ENCODE measurements around the gene SPDYE2. TPM values are rescaled to one million over a fixed set of nuclear protein-coding genes. Genes with fewer than 3 reads are reported as not detected.
"Not testable (repeated sequence)": the region's sequence is repeated elsewhere in the genome, so short reads cannot be mapped to it uniquely, and the experiment has no call there.

Gene SPDYE2
- total and polyA plus RNA-seq, 4 donors, result 0.08 to 2.6 TPM; not detected in 2

- not testable (repeated sequence) for H3K4me1 ChIP-seq (ENCODE audit: control insufficient read depth in 4 of 4, insufficient read depth in 4 of 4, low read length in 3 of 4); H3K27me3 ChIP-seq (ENCODE audit: control insufficient read depth in 4 of 4, insufficient read depth in 4 of 4, low read length in 3 of 4); H3K9me3 ChIP-seq (ENCODE audit: control insufficient read depth in 4 of 4, low read length in 3 of 4); H3K27ac ChIP-seq (ENCODE audit: low read depth in 1 of 2, low read length in 2 of 2); H3K9ac ChIP-seq (ENCODE audit: low read depth in 1 of 2, low read length in 2 of 2); H3K36me3 ChIP-seq (ENCODE audit: control insufficient read depth in 4 of 4, insufficient read depth in 3 of 4, low read depth in 1 of 4, low read length in 3 of 4); DNase-seq (ENCODE audit: low spot score); H3K4me3 ChIP-seq (ENCODE audit: low read depth in 1 of 3, low read length in 3 of 3)
- 100% methylated on average over 1 of the region's 6 CpGs for WGBS
Observed at GRCh38 chr7:102546353-102546752, 4.7 kb upstream of the SPDYE2 start.

- H3K27me3 ChIP-seq (ENCODE audit: control insufficient read depth in 4 of 4, insufficient read depth in 4 of 4, low read length in 3 of 4); H3K27ac ChIP-seq (ENCODE audit: low read depth in 1 of 2, low read length in 2 of 2); H3K9me3 ChIP-seq (ENCODE audit: control insufficient read depth in 4 of 4, low read length in 3 of 4); H3K4me1 ChIP-seq (ENCODE audit: control insufficient read depth in 4 of 4, insufficient read depth in 4 of 4, low read length in 3 of 4); H3K9ac ChIP-seq (ENCODE audit: low read depth in 1 of 2, low read length in 2 of 2); H3K36me3 ChIP-seq (ENCODE audit: control insufficient read depth in 4 of 4, insufficient read depth in 3 of 4, low read depth in 1 of 4, low read length in 3 of 4); H3K4me3 ChIP-seq (ENCODE audit: low read depth in 1 of 3, low read length in 3 of 3): not testable (repeated sequence)
- peak; percentile 24 for DNase-seq (ENCODE audit: low spot score)
- WGBS, result 95% methylated on average over 4 of the region's 11 CpGs
Observed at GRCh38 chr7:102568620-102569019, 17.6 kb downstream of the SPDYE2 start.

- H3K9me3 ChIP-seq (ENCODE audit: control insufficient read depth in 4 of 4, low read length in 3 of 4); H3K36me3 ChIP-seq (ENCODE audit: control insufficient read depth in 4 of 4, insufficient read depth in 3 of 4, low read depth in 1 of 4, low read length in 3 of 4); H3K27me3 ChIP-seq (ENCODE audit: control insufficient read depth in 4 of 4, insufficient read depth in 4 of 4, low read length in 3 of 4); H3K4me1 ChIP-seq (ENCODE audit: control insufficient read depth in 4 of 4, insufficient read depth in 4 of 4, low read length in 3 of 4): not testable (repeated sequence)
- peak within 1 kb of the TSS; percentile 75 to 93 for H3K9ac ChIP-seq (ENCODE audit: low read depth in 1 of 2, low read length in 2 of 2)
- peak within 1 kb of the TSS; percentile 40 to 95 (median 77) for H3K4me3 ChIP-seq (ENCODE audit: low read depth in 1 of 3, low read length in 3 of 3)
- TF ChIP-seq CTCF (IDR thresholded peaks at IDR 0.05; ENCODE audit: low read depth, low read length, missing input control), result peak; percentile 36
- peak in 1 of 2 donors; percentile 72 for TF ChIP-seq GABPA (IDR thresholded peaks at IDR 0.05 in 1 of 2, conservative IDR thresholded peaks at IDR 0.05 in 1 of 2)
- TF ChIP-seq TAF1 (conservative IDR thresholded peaks at IDR 0.05), result peak; percentile 93
- peak in 1 of 2 donors; percentile 23 for TF ChIP-seq RAD21 (IDR thresholded peaks at IDR 0.05)
- peak within 1 kb of the TSS in 1 of 2 donors; percentile 69 for H3K27ac ChIP-seq (ENCODE audit: low read depth in 1 of 2, low read length in 2 of 2)
- WGBS, result 0% methylated on average over 51 of the region's 64 CpGs
- peak; percentile 100 for DNase-seq (ENCODE audit: low spot score)
Observed at GRCh38 chr7:102572261-102573239, 21.5 kb downstream of the SPDYE2 start, which contains the start of gene POLR2J3. Gene POLR2J3, minus strand, starts transcription at chr7:102572583. Its CDS starts 62 bp downstream, at chr7:102572521.

- H3K27me3 ChIP-seq (ENCODE audit: control insufficient read depth in 4 of 4, insufficient read depth in 4 of 4, low read length in 3 of 4); H3K27ac ChIP-seq (ENCODE audit: low read depth in 1 of 2, low read length in 2 of 2); H3K36me3 ChIP-seq (ENCODE audit: control insufficient read depth in 4 of 4, insufficient read depth in 3 of 4, low read depth in 1 of 4, low read length in 3 of 4); H3K9ac ChIP-seq (ENCODE audit: low read depth in 1 of 2, low read length in 2 of 2); DNase-seq (ENCODE audit: low spot score); H3K4me1 ChIP-seq (ENCODE audit: control insufficient read depth in 4 of 4, insufficient read depth in 4 of 4, low read length in 3 of 4); H3K9me3 ChIP-seq (ENCODE audit: control insufficient read depth in 4 of 4, low read length in 3 of 4); H3K4me3 ChIP-seq (ENCODE audit: low read depth in 1 of 3, low read length in 3 of 3): not testable (repeated sequence)
- WGBS, result no CpG with 5 or more reads among the region's 6 CpGs
Observed at GRCh38 chr7:102574607-102575006, 23.6 kb downstream of the SPDYE2 start.

- not testable (repeated sequence) for H3K4me1 ChIP-seq (ENCODE audit: control insufficient read depth in 4 of 4, insufficient read depth in 4 of 4, low read length in 3 of 4); H3K9ac ChIP-seq (ENCODE audit: low read depth in 1 of 2, low read length in 2 of 2); H3K4me3 ChIP-seq (ENCODE audit: low read depth in 1 of 3, low read length in 3 of 3); H3K27me3 ChIP-seq (ENCODE audit: control insufficient read depth in 4 of 4, insufficient read depth in 4 of 4, low read length in 3 of 4); DNase-seq (ENCODE audit: low spot score); H3K27ac ChIP-seq (ENCODE audit: low read depth in 1 of 2, low read length in 2 of 2); H3K36me3 ChIP-seq (ENCODE audit: control insufficient read depth in 4 of 4, insufficient read depth in 3 of 4, low read depth in 1 of 4, low read length in 3 of 4); H3K9me3 ChIP-seq (ENCODE audit: control insufficient read depth in 4 of 4, low read length in 3 of 4)
- no CpG with 5 or more reads among the region's 3 CpGs for WGBS
Observed at GRCh38 chr7:102576363-102576762, 25.3 kb downstream of the SPDYE2 start.

GRCh38 chr7:102577315-102578240 is 26.6 kb downstream of the SPDYE2 start:
- not testable (repeated sequence) for H3K4me3 ChIP-seq (ENCODE audit: low read depth in 1 of 3, low read length in 3 of 3); H3K9me3 ChIP-seq (ENCODE audit: control insufficient read depth in 4 of 4, low read length in 3 of 4); H3K9ac ChIP-seq (ENCODE audit: low read depth in 1 of 2, low read length in 2 of 2); H3K27ac ChIP-seq (ENCODE audit: low read depth in 1 of 2, low read length in 2 of 2); H3K36me3 ChIP-seq (ENCODE audit: control insufficient read depth in 4 of 4, insufficient read depth in 3 of 4, low read depth in 1 of 4, low read length in 3 of 4); H3K4me1 ChIP-seq (ENCODE audit: control insufficient read depth in 4 of 4, insufficient read depth in 4 of 4, low read length in 3 of 4); H3K27me3 ChIP-seq (ENCODE audit: control insufficient read depth in 4 of 4, insufficient read depth in 4 of 4, low read length in 3 of 4)
- DNase-seq (ENCODE audit: low spot score), result peak; percentile 27
- 91% methylated on average over 6 of the region's 7 CpGs for WGBS
